HG03575 (cell line): Measurements from ENCODE around the gene TPST1.
"Not testable (repeated sequence)": the region's sequence is repeated elsewhere in the genome, so short reads cannot be mapped to it uniquely, and the experiment has no call there.

ENCODE experiments used
- ATAC-seq: cut with Tn5 transposase; IDR thresholded peaks from one replicate; pipeline ENCODE4 v1.9.1; 2021; ENCODE audit not compliant: unreplicated experiment, insufficient number of reproducible peaks, low FRiP score; ENCODE audit errors: extremely low read depth

The TPST1 gene

GRCh38 chr7:66313886-66314568, 108.9 kb downstream of the TPST1 start:
- ATAC-seq, result no peak

GRCh38 chr7:66315192-66315591, 110.1 kb downstream of the TPST1 start:
- ATAC-seq, result no peak

- no peak for ATAC-seq
Measured at GRCh38 chr7:66319407-66319979, 114.4 kb downstream of the TPST1 start.

- ATAC-seq, result no peak
Measured at GRCh38 chr7:66321283-66321682, 116.1 kb downstream of the TPST1 start.

- ATAC-seq, result no peak
Measured at GRCh38 chr7:66323114-66323796, 118.1 kb downstream of the TPST1 start.

GRCh38 chr7:66324985-66325384, 119.9 kb downstream of the TPST1 start:
- ATAC-seq, result not testable (repeated sequence)

- ATAC-seq, result no peak
Measured at GRCh38 chr7:66326501-66327215, 121.5 kb downstream of the TPST1 start.

GRCh38 chr7:66330961-66331360, 125.8 kb downstream of the TPST1 start:
- no peak for ATAC-seq

- no peak for ATAC-seq
Measured at GRCh38 chr7:66331883-66332282, 126.7 kb downstream of the TPST1 start.

- ATAC-seq, result no peak
Measured at GRCh38 chr7:66333443-66333842, 128.3 kb downstream of the TPST1 start.

GRCh38 chr7:66335318-66335717, 130.2 kb downstream of the TPST1 start:
- no peak for ATAC-seq

- ATAC-seq, result no peak
Measured at GRCh38 chr7:66336760-66337159, 131.6 kb downstream of the TPST1 start.

- ATAC-seq, result no peak
Measured at GRCh38 chr7:66339141-66339540, 134.0 kb downstream of the TPST1 start.

- ATAC-seq, result no peak
Measured at GRCh38 chr7:66344166-66344565, 139.0 kb downstream of the TPST1 start.

GRCh38 chr7:66348531-66348930, 143.4 kb downstream of the TPST1 start:
- no peak for ATAC-seq

- ATAC-seq, result no peak
Measured at GRCh38 chr7:66348959-66349358, 143.8 kb downstream of the TPST1 start.

- no peak for ATAC-seq
Measured at GRCh38 chr7:66352071-66352470, 146.9 kb downstream of the TPST1 start.

- no peak for ATAC-seq
Measured at GRCh38 chr7:66353547-66353946, 148.4 kb downstream of the TPST1 start.

- no peak for ATAC-seq
Measured at GRCh38 chr7:66355756-66356155, 150.6 kb downstream of the TPST1 start.

GRCh38 chr7:66356277-66356721, 151.2 kb downstream of the TPST1 start:
- ATAC-seq, result no peak
